ENCODE data around the gene SLC27A6.

DNA sequence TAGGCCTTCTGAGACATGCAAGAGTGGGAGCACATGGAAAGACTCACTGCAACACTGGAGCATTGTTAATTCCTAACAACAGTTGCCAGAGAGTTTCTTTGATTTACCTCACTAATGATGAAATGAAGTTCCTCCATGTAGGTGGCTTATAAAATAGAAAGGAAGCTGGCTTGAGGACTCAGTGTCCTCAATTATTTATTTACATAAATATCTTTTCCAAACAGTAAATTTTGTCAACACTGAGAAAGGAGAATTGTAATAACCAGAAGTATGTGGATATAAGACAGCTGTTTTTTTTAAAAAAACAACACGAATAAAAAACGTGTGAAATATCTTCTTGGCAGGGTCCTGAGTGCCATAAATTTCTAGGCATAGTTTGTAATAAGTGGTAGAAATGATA lies 9.1 kb upstream of the SLC27A6 start:
- no peak for TF ChIP-seq EZH2 (IDR thresholded peaks at IDR 0.05; ENCODE audit: insufficient read depth, poor library complexity, severe bottlenecking)
- no peak for TF ChIP-seq EZH2phosphoT487 (IDR thresholded peaks at IDR 0.05; ENCODE audit: insufficient read depth, low read depth)

Measured in GM23248 (cell line).